ENCODE results near the gene TUBGCP6.
A peak's percentile ranks its signal among the peaks of the same experiment; 100 is the strongest.

The TUBGCP6 gene

GRCh38 chr22:50200461-50201190, 44.2 kb downstream of the TUBGCP6 start, which contains the start of gene SELENOO:
Gene SELENOO, plus strand, starts transcription at chr22:50201011. Its CDS starts 26 bp downstream, at chr22:50201037.
- Histone ChIP-seq H3K4me3 (IDR thresholded peaks at IDR 0.05; ENCODE audit: insufficient read depth, low read depth, low read length) (no peak within 1 kb of the TSS), H4K20me1 (ENCODE audit: insufficient read depth) (no peaks in the 10 kb centered on the region), H3K9ac (peak within 1 kb of the TSS; percentile 30; the same call in 1 of the 2 replicates), H3K36me3 (ENCODE audit: insufficient read depth) (no peaks in the 10 kb centered on the region), H2AFZ (ENCODE audit: low read depth) (peak within 1 kb of the TSS; percentile 18; the same call in 1 of the 2 replicates), H3K4me1 (ENCODE audit: low read depth, poor library complexity, severe bottlenecking) (no peaks in the 10 kb centered on the region), H3K79me2 (ENCODE audit: insufficient read depth, low read depth) (peaks cover 6% of the 10 kb centered on the region; the same call in 1 of the 2 replicates), H3K4me2 (peak within 1 kb of the TSS; percentile 36; the same call in 1 of the 2 replicates), H3K27me3 (ENCODE audit: insufficient read depth, low read depth) (no peaks in the 10 kb centered on the region), H3K27ac (no peak within 1 kb of the TSS)
- TF ChIP-seq, protein P1, sequence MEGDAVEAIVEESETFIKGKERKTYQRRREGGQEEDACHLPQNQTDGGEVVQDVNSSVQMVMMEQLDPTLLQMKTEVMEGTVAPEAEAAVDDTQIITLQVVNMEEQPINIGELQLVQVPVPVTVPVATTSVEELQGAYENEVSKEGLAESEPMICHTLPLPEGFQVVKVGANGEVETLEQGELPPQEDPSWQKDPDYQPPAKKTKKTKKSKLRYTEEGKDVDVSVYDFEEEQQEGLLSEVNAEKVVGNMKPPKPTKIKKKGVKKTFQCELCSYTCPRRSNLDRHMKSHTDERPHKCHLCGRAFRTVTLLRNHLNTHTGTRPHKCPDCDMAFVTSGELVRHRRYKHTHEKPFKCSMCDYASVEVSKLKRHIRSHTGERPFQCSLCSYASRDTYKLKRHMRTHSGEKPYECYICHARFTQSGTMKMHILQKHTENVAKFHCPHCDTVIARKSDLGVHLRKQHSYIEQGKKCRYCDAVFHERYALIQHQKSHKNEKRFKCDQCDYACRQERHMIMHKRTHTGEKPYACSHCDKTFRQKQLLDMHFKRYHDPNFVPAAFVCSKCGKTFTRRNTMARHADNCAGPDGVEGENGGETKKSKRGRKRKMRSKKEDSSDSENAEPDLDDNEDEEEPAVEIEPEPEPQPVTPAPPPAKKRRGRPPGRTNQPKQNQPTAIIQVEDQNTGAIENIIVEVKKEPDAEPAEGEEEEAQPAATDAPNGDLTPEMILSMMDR (conservative IDR thresholded peaks at IDR 0.05; ENCODE audit: low read depth, low read length): no peak

DNA sequence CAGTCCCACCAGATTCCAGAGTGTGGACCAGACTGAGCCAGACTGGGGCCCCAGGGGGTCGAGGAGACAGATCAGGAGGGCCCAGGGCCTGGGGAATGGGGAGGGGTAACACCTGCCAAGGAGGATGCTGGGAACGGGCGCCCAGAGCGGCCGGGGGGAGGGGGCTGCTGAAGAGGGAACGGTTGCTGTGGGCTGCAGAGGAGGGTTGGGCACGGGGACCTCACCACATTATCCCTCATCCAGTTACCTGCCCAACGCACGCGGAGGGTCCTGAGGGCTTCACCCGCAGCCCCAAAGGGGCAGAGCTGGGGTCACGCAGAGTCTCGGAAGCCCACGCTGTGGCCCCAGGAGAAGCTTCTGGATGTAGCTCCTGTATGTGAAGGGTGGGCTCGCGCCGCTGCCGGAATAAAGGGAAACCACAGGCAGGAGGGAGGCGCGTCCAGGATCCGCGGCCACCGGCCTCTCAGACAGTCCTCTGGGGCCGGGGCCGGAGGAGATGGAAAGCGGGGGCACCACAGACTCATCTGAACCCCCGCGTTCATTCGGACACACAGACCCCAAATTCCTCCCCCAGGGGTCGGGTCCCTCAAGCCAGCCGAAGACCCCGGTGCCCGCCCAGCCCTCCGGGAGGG, 44.9 kb downstream of the TUBGCP6 start:
- Histone ChIP-seq H3K79me2 (ENCODE audit: insufficient read depth, low read depth) (peaks cover 6% of the 10 kb centered on the region; the same call in 1 of the 2 replicates), H3K36me3 (ENCODE audit: insufficient read depth) (no peaks in the 10 kb centered on the region)
- TF ChIP-seq, protein P1 (conservative IDR thresholded peaks at IDR 0.05; ENCODE audit: low read depth, low read length): no peak

DNA sequence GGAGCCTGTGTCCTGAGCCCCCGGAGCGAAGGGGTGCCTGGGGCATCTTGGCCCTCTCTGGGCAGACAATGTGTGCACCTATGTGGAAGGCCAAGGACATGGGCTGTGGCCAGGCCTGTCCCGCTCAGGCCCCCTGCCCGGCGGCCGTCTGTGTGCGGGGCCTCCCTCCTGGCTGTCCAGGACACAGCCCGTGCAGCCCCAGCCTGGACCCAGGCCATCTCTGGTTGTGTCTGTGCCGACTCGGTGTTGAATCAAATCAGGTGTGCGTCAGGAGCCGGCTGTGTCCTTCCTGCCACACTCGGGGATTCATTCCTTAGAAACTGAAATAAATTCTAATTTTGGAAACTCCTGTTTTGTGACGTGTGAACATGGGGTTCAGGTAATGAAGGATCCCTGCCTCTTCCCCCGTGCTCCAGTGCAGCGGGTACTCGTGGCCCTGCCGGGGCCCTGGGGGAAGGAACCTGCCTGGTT, 45.5 kb downstream of the TUBGCP6 start:
- no peak overlapping the region for H3K4me3 ChIP-seq (IDR thresholded peaks at IDR 0.05; ENCODE audit: insufficient read depth, low read depth, low read length)
- H3K36me3 ChIP-seq (ENCODE audit: insufficient read depth): no peaks in the 10 kb centered on the region
- no peaks in the 10 kb centered on the region for H4K20me1 ChIP-seq (ENCODE audit: insufficient read depth)
- no peak overlapping the region for H3K27ac ChIP-seq
- H3K4me1 ChIP-seq (ENCODE audit: low read depth, poor library complexity, severe bottlenecking): no peaks in the 10 kb centered on the region
- TF ChIP-seq, protein P1 (conservative IDR thresholded peaks at IDR 0.05; ENCODE audit: low read depth, low read length): no peak
- no peaks in the 10 kb centered on the region for H3K27me3 ChIP-seq (ENCODE audit: insufficient read depth, low read depth)
- no peak overlapping the region for H3K4me2 ChIP-seq
- no peak overlapping the region for H3K9ac ChIP-seq
- H2AFZ ChIP-seq (ENCODE audit: low read depth): no peak overlapping the region
- H3K79me2 ChIP-seq (ENCODE audit: insufficient read depth, low read depth): peaks cover 6% of the 10 kb centered on the region; the same call in 1 of the 2 replicates

More for the DNA sequence above, 44.9 kb downstream of the TUBGCP6 start:
- H4K20me1 ChIP-seq (ENCODE audit: insufficient read depth): no peaks in the 10 kb centered on the region
- H3K4me1 ChIP-seq (ENCODE audit: low read depth, poor library complexity, severe bottlenecking): no peaks in the 10 kb centered on the region
- 0 out of 2 replicates have a peak overlapping the region, but pooled peaks have one; percentile 36 for H3K4me2 ChIP-seq
- no peak overlapping the region for H3K27ac ChIP-seq
- peak overlapping the region; percentile 22; the same call in 1 of the 2 replicates for H3K9ac ChIP-seq
- H2AFZ ChIP-seq (ENCODE audit: low read depth): peak overlapping the region; percentile 18; the same call in 1 of the 2 replicates
- no peak overlapping the region for H3K4me3 ChIP-seq (IDR thresholded peaks at IDR 0.05; ENCODE audit: insufficient read depth, low read depth, low read length)
- H3K27me3 ChIP-seq (ENCODE audit: insufficient read depth, low read depth): no peaks in the 10 kb centered on the region

- Histone ChIP-seq H3K27me3 (ENCODE audit: insufficient read depth, low read depth) (no peaks in the 10 kb centered on the region), H3K9ac (no peak overlapping the region)
These were observed 46.2 kb downstream of the TUBGCP6 start for GRCh38 chr22:50198624-50199017.

More at GRCh38 chr22:50198624-50199017, 46.2 kb downstream of the TUBGCP6 start:
- no peak overlapping the region for H3K4me2 ChIP-seq
- no peak overlapping the region for H3K4me3 ChIP-seq (IDR thresholded peaks at IDR 0.05; ENCODE audit: insufficient read depth, low read depth, low read length)
- no peaks in the 10 kb centered on the region for H3K4me1 ChIP-seq (ENCODE audit: low read depth, poor library complexity, severe bottlenecking)
- H3K27ac ChIP-seq: no peak overlapping the region
- H3K36me3 ChIP-seq (ENCODE audit: insufficient read depth): no peaks in the 10 kb centered on the region
- TF ChIP-seq, protein P1 (conservative IDR thresholded peaks at IDR 0.05; ENCODE audit: low read depth, low read length): no peak
- H4K20me1 ChIP-seq (ENCODE audit: insufficient read depth): no peaks in the 10 kb centered on the region
- peaks cover 6% of the 10 kb centered on the region; the same call in 1 of the 2 replicates for H3K79me2 ChIP-seq (ENCODE audit: insufficient read depth, low read depth)
- no peak overlapping the region for H2AFZ ChIP-seq (ENCODE audit: low read depth)

All from KMS-11 (cell line).